MCF 10A (cell line): ENCODE data around the gene ADK. TPM values are rescaled to one million over a fixed set of nuclear protein-coding genes. Genes with fewer than 3 reads are reported as not detected.
A peak's percentile ranks its signal among the peaks of the same experiment; 100 is the strongest.
"Not testable (repeated sequence)": the region's sequence is repeated elsewhere in the genome, so short reads cannot be mapped to it uniquely, and the experiment has no call there.

ENCODE experiments used
- BruUV-seq: library from RNA; stranded (reverse); fragments of 400-500 nt; replicated peaks from 2 replicates; lab custom pipeline; 2021; lab: Mats Ljungman, UMichigan
- CTCF ChIA-PET: fragments of 300-600 bp; sonication (Branson Sonifier 250); formaldehyde crosslinking; extraction: SDS; loops from one replicate; lab custom pipeline; 2021; ENCODE audit warnings: antibody characterized with exemption, inconsistent platforms; lab: Yijun Ruan, JAX
- POLR2A ChIA-PET: fragments of 300-600, 350-650 bp; sonication (Branson Sonifier 250); formaldehyde crosslinking; extraction: SDS; loops from one replicate; lab custom pipeline; 2020; ENCODE audit warnings: antibody characterized with exemption, inconsistent platforms; lab: Yijun Ruan, JAX
- DNase-seq: peaks from one replicate; pipeline ENCODE4 v3.0.0-alpha.2; 2018; ENCODE audit not compliant: unreplicated experiment
- H3K27ac Mint-ChIP-seq: one replicate; pipeline ENCODE4 v1.8.0; 2022; ENCODE audit warnings: mild to moderate bottlenecking, low read depth, mixed read lengths; ENCODE audit not compliant: unreplicated experiment
- H3K27me3 Mint-ChIP-seq: one replicate; pipeline ENCODE4 v1.8.0; 2022; ENCODE audit warnings: mixed read lengths; ENCODE audit not compliant: insufficient read depth, unreplicated experiment
- H3K36me3 Mint-ChIP-seq: one replicate; pipeline ENCODE4 v1.8.0; 2022; ENCODE audit warnings: mild to moderate bottlenecking, moderate library complexity, mixed read lengths; ENCODE audit not compliant: insufficient read depth, unreplicated experiment
- H3K4me1 Mint-ChIP-seq: one replicate; pipeline ENCODE4 v1.8.0; 2022; ENCODE audit warnings: mixed read lengths; ENCODE audit not compliant: insufficient read depth, unreplicated experiment
- H3K4me3 Mint-ChIP-seq: one replicate; pipeline ENCODE4 v1.8.0; 2022; ENCODE audit warnings: mild to moderate bottlenecking, moderate library complexity, mixed read lengths; ENCODE audit not compliant: unreplicated experiment
- H3K9me3 Mint-ChIP-seq: one replicate; pipeline ENCODE4 v1.8.0; 2022; ENCODE audit warnings: mixed read lengths; ENCODE audit not compliant: unreplicated experiment
- intact Hi-C: fragments of 100-400 bp; cut with micrococcal nuclease; formaldehyde crosslinking; loops from 2 replicates; pipeline ENCODE4 v1.14.1; 2022
- total RNA-seq: library from RNA; stranded (reverse); gene quantifications from 2 replicates; pipeline ENCODE4 v1.2.3, GENCODE V29; 2022
- TF ChIP-seq, protein P1 (sequence below): fragments of 200-600 bp; IDR thresholded peaks from one replicate; pipeline ENCODE4 v1.8.0; 2022; ENCODE audit warnings: antibody characterized with exemption, mild to moderate bottlenecking; ENCODE audit not compliant: unreplicated experiment

The ADK gene
- total RNA-seq, 1 experiment from 2014 or later: 98.6 TPM

DNA sequence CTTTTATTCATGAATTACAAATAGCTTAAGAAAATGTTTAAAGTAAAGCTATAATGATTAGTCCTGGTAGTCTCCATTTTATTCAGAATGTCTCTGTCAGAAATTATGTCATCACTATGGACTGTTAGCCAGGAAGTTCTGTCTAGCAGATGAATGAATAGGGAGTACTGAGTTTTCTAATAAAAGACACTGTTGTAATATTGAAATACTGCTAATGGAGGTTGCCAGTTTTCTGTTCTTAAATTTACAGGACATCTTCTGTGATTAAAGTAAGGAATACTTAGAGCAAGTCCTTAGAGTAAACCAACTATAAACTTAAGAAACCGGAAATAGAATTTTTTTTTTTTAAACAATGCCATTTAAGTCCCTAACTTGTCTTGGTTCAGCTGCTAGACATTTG lies 309.8 kb downstream of the ADK start:
- Mint-ChIP-seq H3K27me3 (no peaks in the 10 kb centered on the region), H3K4me3 (no peak overlapping the region), H3K27ac (no peak overlapping the region), H3K36me3 (peaks cover 6% of the 10 kb centered on the region), H3K9me3 (no peaks in the 10 kb centered on the region), H3K4me1 (no peaks in the 10 kb centered on the region)
- ChIA-PET CTCF (interaction anchor here (0.6 kb wide), 1 partner anchor 196 kb away, joined by 3 read pairs; no protein-coding TSS in a partner anchor), POLR2A (no interaction called here)
- DNase-seq: no peak
- no TSS peak for BruUV-seq
- intact Hi-C loops: no loop called here
- TF ChIP-seq, protein P1, sequence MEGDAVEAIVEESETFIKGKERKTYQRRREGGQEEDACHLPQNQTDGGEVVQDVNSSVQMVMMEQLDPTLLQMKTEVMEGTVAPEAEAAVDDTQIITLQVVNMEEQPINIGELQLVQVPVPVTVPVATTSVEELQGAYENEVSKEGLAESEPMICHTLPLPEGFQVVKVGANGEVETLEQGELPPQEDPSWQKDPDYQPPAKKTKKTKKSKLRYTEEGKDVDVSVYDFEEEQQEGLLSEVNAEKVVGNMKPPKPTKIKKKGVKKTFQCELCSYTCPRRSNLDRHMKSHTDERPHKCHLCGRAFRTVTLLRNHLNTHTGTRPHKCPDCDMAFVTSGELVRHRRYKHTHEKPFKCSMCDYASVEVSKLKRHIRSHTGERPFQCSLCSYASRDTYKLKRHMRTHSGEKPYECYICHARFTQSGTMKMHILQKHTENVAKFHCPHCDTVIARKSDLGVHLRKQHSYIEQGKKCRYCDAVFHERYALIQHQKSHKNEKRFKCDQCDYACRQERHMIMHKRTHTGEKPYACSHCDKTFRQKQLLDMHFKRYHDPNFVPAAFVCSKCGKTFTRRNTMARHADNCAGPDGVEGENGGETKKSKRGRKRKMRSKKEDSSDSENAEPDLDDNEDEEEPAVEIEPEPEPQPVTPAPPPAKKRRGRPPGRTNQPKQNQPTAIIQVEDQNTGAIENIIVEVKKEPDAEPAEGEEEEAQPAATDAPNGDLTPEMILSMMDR: no peak

DNA sequence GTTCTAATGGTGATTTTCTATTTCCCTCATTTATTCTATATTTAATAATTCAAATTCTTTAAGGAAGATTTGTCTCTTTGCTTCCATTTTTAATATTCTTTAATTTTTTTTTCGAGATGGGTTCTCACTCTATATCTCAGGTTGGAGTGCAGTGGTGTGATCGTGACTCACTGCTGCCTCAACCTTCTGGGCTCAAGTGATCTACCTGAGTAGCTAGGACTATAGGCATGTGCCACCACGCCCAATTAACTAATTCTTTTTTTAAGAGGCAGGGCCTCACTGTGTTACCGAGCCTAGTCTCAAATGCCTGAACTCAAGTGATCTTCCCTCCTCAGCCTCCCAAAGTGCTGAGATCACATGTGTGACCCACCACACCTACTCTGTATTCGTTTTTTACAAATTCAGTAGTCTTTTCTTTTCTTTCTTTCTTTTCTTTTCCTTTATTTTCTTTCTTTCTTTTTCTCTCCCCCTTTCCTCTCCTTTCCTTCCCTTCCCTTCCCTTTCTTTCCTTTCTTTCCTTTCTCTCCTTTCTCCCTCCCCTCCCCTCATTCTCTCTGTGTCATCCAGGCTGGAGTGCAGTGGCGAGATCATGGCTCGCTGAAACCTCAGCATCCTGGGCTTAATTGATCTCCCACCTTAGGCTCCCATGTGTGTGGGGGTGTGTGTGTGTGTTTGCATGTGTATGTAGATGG lies 323.1 kb downstream of the ADK start:
- peak; percentile 60 for DNase-seq
- Mint-ChIP-seq H3K4me1 (peaks cover 8% of the 10 kb centered on the region), H3K36me3 (peaks cover 5% of the 10 kb centered on the region), H3K27me3 (no peaks in the 10 kb centered on the region), H3K27ac (no peak overlapping the region), H3K9me3 (no peaks in the 10 kb centered on the region), H3K4me3 (no peak overlapping the region)
- no TSS peak for BruUV-seq
- CTCF ChIA-PET: no interaction called here
- intact Hi-C loops: no loop called here
- TF ChIP-seq, protein P1: no peak
- POLR2A ChIA-PET: interaction anchor here (0.7 kb wide), 1 partner anchor 93 kb away, joined by 3 read pairs; no protein-coding TSS in a partner anchor

- H3K9me3 Mint-ChIP-seq, H3K4me3 Mint-ChIP-seq, H3K36me3 Mint-ChIP-seq, BruUV-seq, DNase-seq, H3K27me3 Mint-ChIP-seq, CTCF ChIA-PET, intact Hi-C loops, H3K27ac Mint-ChIP-seq, POLR2A ChIA-PET: not testable (repeated sequence)
- H3K4me1 Mint-ChIP-seq: peaks cover 13% of the 10 kb centered on the region
These were observed 325.2 kb downstream of the ADK start for GRCh38 chr10:74476162-74476706.

DNA sequence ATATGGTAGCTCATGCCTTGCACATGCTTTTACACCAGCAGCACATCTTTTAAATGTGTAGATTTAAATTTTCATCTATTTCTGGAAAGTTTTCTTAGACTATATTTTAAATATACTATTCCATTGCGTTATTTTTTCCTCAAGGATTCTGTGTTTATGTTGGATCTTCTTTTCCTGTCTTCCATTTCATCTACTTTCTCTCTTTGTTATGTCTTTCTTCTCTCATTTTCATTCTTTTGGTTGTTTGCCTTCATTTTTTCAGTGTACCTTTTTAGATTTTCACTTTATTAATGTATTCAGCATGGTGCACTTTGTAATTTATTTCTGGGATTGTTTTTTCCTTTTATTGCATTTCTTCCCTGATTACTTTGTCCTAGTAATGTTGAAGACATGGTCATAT lies 329.8 kb downstream of the ADK start:
- TF ChIP-seq, protein P1: no peak
- Mint-ChIP-seq H3K4me1 (peaks cover 6% of the 10 kb centered on the region), H3K27ac (no peak overlapping the region), H3K27me3 (no peaks in the 10 kb centered on the region), H3K9me3 (peaks cover 9% of the 10 kb centered on the region), H3K4me3 (no peak overlapping the region), H3K36me3 (no peaks in the 10 kb centered on the region)
- no TSS peak for BruUV-seq
- POLR2A ChIA-PET: no interaction called here
- DNase-seq: no peak
- CTCF ChIA-PET: no interaction called here
- intact Hi-C loops: no loop called here
